GM19372 (cell line): ENCODE results near the gene SLC25A10.
"Not testable (repeated sequence)": the region's sequence is repeated elsewhere in the genome, so short reads cannot be mapped to it uniquely, and the experiment has no call there.

ENCODE experiments used
- ATAC-seq: cut with Tn5 transposase; IDR thresholded peaks from one replicate; pipeline ENCODE4 v1.9.1; 2021; ENCODE audit warnings: mild to moderate bottlenecking, low read depth, moderate library complexity; ENCODE audit not compliant: unreplicated experiment

Gene SLC25A10

GRCh38 chr17:81717766-81718089 is 5.6 kb downstream of the SLC25A10 start:
- ATAC-seq: no peak

- no peak for ATAC-seq
Measured at GRCh38 chr17:81719410-81720266, 7.6 kb downstream of the SLC25A10 start.

GRCh38 chr17:81720267-81721071 is 8.4 kb downstream of the SLC25A10 start:
- ATAC-seq: no peak

- no peak for ATAC-seq
Measured at GRCh38 chr17:81722184-81723120, 10.4 kb downstream of the SLC25A10 start.

GRCh38 chr17:81723651-81724209 is 11.6 kb downstream of the SLC25A10 start:
- no peak for ATAC-seq

GRCh38 chr17:81725439-81725838 is 13.4 kb downstream of the SLC25A10 start:
- no peak for ATAC-seq

- no peak for ATAC-seq
Measured at GRCh38 chr17:81726004-81726403, 13.9 kb downstream of the SLC25A10 start.

GRCh38 chr17:81727324-81728031 is 15.4 kb downstream of the SLC25A10 start:
- ATAC-seq: no peak

- ATAC-seq: no peak
Measured at GRCh38 chr17:81733507-81734404, 21.7 kb downstream of the SLC25A10 start.

- no peak for ATAC-seq
Measured at GRCh38 chr17:81734405-81735263, 22.6 kb downstream of the SLC25A10 start.

GRCh38 chr17:81735264-81736102 is 23.4 kb downstream of the SLC25A10 start:
- no peak for ATAC-seq

GRCh38 chr17:81737947-81738800 is 26.1 kb downstream of the SLC25A10 start:
- no peak for ATAC-seq

- ATAC-seq: no peak
Measured at GRCh38 chr17:81738801-81739393, 26.8 kb downstream of the SLC25A10 start.

- ATAC-seq: not testable (repeated sequence)
Measured at GRCh38 chr17:81739593-81739992, 27.5 kb downstream of the SLC25A10 start.

GRCh38 chr17:81740395-81740961 is 28.4 kb downstream of the SLC25A10 start:
- ATAC-seq: no peak
